Astrocyte (in vitro differentiated cells and primary cell): ENCODE measurements around the gene MYO1E. TPM values are rescaled to one million over a fixed set of nuclear protein-coding genes. Genes with fewer than 3 reads are reported as not detected.
A peak's percentile ranks its signal among the peaks of the same experiment; 100 is the strongest.

ENCODE experiments used
- DNase-seq: peaks from one replicate; pipeline ENCODE4 v3.0.0-alpha.2; 2010; ENCODE audit warnings: low read depth
- FAIRE-seq: peaks from 2 replicates; lab custom pipeline; 2011; peaks lifted over from hg19 to GRCh38; lab: Jason Lieb, UNC
- H2AFZ ChIP-seq: 2 replicates; pipeline ENCODE4 v1.6.0; 2012; ENCODE audit warnings: low read depth, low read length, inconsistent platforms
- H3K27ac ChIP-seq: 2 replicates; pipeline ENCODE4 v1.5.1; 2011; ENCODE audit warnings: low read depth, low read length, inconsistent platforms
- H3K27me3 ChIP-seq: 2 replicates; pipeline ENCODE4 v1.6.0; 2011; ENCODE audit warnings: low read length, inconsistent platforms; ENCODE audit not compliant: insufficient read depth
- H3K36me3 ChIP-seq: 2 replicates; pipeline ENCODE4 v1.5.1; 2011; ENCODE audit warnings: low read length, inconsistent platforms; ENCODE audit not compliant: insufficient read depth
- H3K4me1 ChIP-seq: 2 replicates; pipeline ENCODE4 v1.5.1; 2011; ENCODE audit warnings: low read length, inconsistent platforms; ENCODE audit not compliant: insufficient read depth
- H3K4me2 ChIP-seq: 2 replicates; pipeline ENCODE4 v1.6.0; 2012; ENCODE audit warnings: low read length, inconsistent platforms
- H3K4me3 ChIP-seq: 2 replicates; pipeline ENCODE4 v1.5.1; 2011; ENCODE audit warnings: low read depth, mild to moderate bottlenecking, low read length, inconsistent platforms; ENCODE audit not compliant: insufficient read depth
- H3K79me2 ChIP-seq: 2 replicates; pipeline ENCODE4 v1.6.0; 2012; ENCODE audit warnings: mild to moderate bottlenecking, low read length, inconsistent platforms; ENCODE audit not compliant: insufficient read depth
- H3K9ac ChIP-seq: 2 replicates; pipeline ENCODE4 v1.6.0; 2012; ENCODE audit warnings: mild to moderate bottlenecking, low read length, inconsistent platforms
- H3K9me3 ChIP-seq: 2 replicates; pipeline ENCODE4 v1.5.1; 2012; ENCODE audit warnings: low read depth, mild to moderate bottlenecking, low read length, inconsistent platforms; ENCODE audit not compliant: insufficient read depth
- H4K20me1 ChIP-seq: 2 replicates; pipeline ENCODE4 v1.6.0; 2012; ENCODE audit warnings: low read length, inconsistent platforms; ENCODE audit not compliant: insufficient read depth
- H3K27ac Mint-ChIP-seq: one replicate; pipeline ENCODE4 v1.8.0; 2021; ENCODE audit warnings: mild to moderate bottlenecking, mixed read lengths; ENCODE audit not compliant: unreplicated experiment
- H3K27me3 Mint-ChIP-seq: one replicate; pipeline ENCODE4 v1.8.0; 2021; ENCODE audit warnings: low read depth, mixed read lengths; ENCODE audit not compliant: unreplicated experiment
- H3K36me3 Mint-ChIP-seq: one replicate; pipeline ENCODE4 v1.8.0; 2021; ENCODE audit warnings: low read depth, mixed read lengths; ENCODE audit not compliant: unreplicated experiment
- H3K4me1 Mint-ChIP-seq: one replicate; pipeline ENCODE4 v1.8.0; 2021; ENCODE audit warnings: low read depth, mixed read lengths; ENCODE audit not compliant: unreplicated experiment
- H3K4me3 Mint-ChIP-seq: one replicate; pipeline ENCODE4 v1.8.0; 2021; ENCODE audit warnings: mild to moderate bottlenecking, moderate library complexity, mixed read lengths; ENCODE audit not compliant: unreplicated experiment
- H3K9me3 Mint-ChIP-seq: one replicate; pipeline ENCODE4 v1.8.0; 2021; ENCODE audit warnings: mild to moderate bottlenecking, mixed read lengths; ENCODE audit not compliant: unreplicated experiment
- CTCF ChIP-seq: IDR thresholded peaks from 2 replicates; pipeline ENCODE4 v1.5.1; 2011; ENCODE audit warnings: low read depth, mild to moderate bottlenecking, inconsistent platforms, low read length, moderate library complexity; ENCODE audit not compliant: insufficient read depth
- EZH2 ChIP-seq: IDR thresholded peaks from 2 replicates; pipeline ENCODE4 v1.6.1; 2012; ENCODE audit warnings: mild to moderate bottlenecking, low read length, inconsistent platforms; ENCODE audit not compliant: insufficient read depth
- total RNA-seq: library from RNA; stranded (reverse); gene quantifications from 2 replicates; pipeline ENCODE4 v1.2.1, GENCODE V29; 2021

MYO1E gene
- total RNA-seq, 1 donor from 2014 or later: 227 TPM

DNA sequence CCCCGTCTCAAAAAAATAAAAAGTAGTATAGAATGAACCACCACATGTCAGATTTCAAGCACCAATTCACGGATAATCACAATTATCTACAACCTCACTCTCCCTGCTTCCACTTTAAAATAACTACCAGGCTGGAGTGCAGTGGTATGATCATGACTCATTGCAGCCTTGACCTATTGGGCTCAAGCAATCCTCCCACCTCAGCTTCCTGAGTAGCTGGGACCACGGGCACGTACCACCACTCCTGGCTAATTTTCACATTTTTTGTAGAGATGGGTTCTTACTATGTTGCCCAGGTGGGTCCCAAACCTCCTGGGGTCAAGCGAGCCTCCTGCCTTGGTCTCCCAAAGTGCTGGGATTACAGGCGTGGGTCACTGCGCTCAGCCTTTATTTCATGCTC lies 204.1 kb downstream of the MYO1E start:
- H3K4me1 Mint-ChIP-seq: peaks cover 40% of the 10 kb centered on the region
- H3K36me3 Mint-ChIP-seq: peaks cover 32% of the 10 kb centered on the region
- H3K36me3 ChIP-seq: peaks cover 25% of the 10 kb centered on the region
- H3K9me3 Mint-ChIP-seq: no peaks in the 10 kb centered on the region
- H3K9me3 ChIP-seq: no peaks in the 10 kb centered on the region
- no peaks in the 10 kb centered on the region for H3K27me3 ChIP-seq
- DNase-seq (peak; percentile 69), FAIRE-seq (no peak)
- H3K4me3 Mint-ChIP-seq: no peak overlapping the region
- peak overlapping the region; percentile 97 for H3K27ac Mint-ChIP-seq
- no peak overlapping the region for H2AFZ ChIP-seq
- no peak for TF ChIP-seq CTCF
- no peak for TF ChIP-seq EZH2
- H3K27me3 Mint-ChIP-seq: no peaks in the 10 kb centered on the region
- H3K27ac ChIP-seq: peak overlapping the region; percentile 94
- no peak overlapping the region for H3K4me3 ChIP-seq
- peak overlapping the region; percentile 46 for H3K4me2 ChIP-seq
- H3K4me1 ChIP-seq: peaks cover 41% of the 10 kb centered on the region
- H4K20me1 ChIP-seq: no peaks in the 10 kb centered on the region
- no peaks in the 10 kb centered on the region for H3K79me2 ChIP-seq
- peak overlapping the region; percentile 69 for H3K9ac ChIP-seq

GRCh38 chr15:59166601-59167265 lies 205.9 kb downstream of the MYO1E start:
- Mint-ChIP-seq H3K27me3 (no peaks in the 10 kb centered on the region), H3K27ac (peak overlapping the region; percentile 53), H3K4me1 (peaks cover 40% of the 10 kb centered on the region), H3K36me3 (peaks cover 30% of the 10 kb centered on the region), H3K4me3 (no peak overlapping the region), H3K9me3 (no peaks in the 10 kb centered on the region)
- Histone ChIP-seq H3K4me2 (no peak overlapping the region), H3K27ac (no peak overlapping the region), H3K27me3 (no peaks in the 10 kb centered on the region), H3K79me2 (no peaks in the 10 kb centered on the region), H3K36me3 (peaks cover 17% of the 10 kb centered on the region), H3K4me3 (no peak overlapping the region), H3K4me1 (peaks cover 41% of the 10 kb centered on the region), H4K20me1 (no peaks in the 10 kb centered on the region), H3K9ac (no peak overlapping the region), H2AFZ (no peak overlapping the region), H3K9me3 (no peaks in the 10 kb centered on the region)
- no peak for DNase-seq
- FAIRE-seq: no peak
- no peak for TF ChIP-seq EZH2
- TF ChIP-seq CTCF: no peak

DNA sequence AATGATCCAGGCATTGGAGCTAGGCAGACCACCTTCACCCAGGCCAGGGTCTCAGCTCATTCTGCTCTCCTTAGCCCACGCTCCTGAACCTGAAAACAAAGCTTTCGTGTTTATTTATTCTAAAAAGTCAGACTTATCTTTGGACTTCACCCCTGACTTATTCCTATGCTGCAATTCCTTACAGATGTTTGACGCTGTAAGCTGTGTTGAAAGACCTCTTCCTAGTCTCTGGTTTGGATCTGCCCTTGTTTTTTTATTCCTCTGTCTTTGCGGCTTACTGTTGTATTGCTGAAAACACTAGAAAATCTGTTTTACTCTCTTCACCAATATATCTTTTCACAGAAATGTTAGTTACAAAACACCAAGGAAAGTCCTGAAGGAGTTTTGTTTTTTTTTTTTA lies 206.5 kb downstream of the MYO1E start:
- H3K36me3 ChIP-seq: peaks cover 14% of the 10 kb centered on the region
- peaks cover 27% of the 10 kb centered on the region for H3K36me3 Mint-ChIP-seq
- H3K4me3 ChIP-seq: no peak overlapping the region
- H3K27me3 Mint-ChIP-seq: no peaks in the 10 kb centered on the region
- no peaks in the 10 kb centered on the region for H3K27me3 ChIP-seq
- peak overlapping the region; percentile 53 for H3K27ac Mint-ChIP-seq
- no peaks in the 10 kb centered on the region for H3K9me3 ChIP-seq
- H3K4me3 Mint-ChIP-seq: no peak overlapping the region
- H4K20me1 ChIP-seq: no peaks in the 10 kb centered on the region
- TF ChIP-seq CTCF (no peak), EZH2 (no peak)
- FAIRE-seq (no peak), DNase-seq (no peak)
- H3K4me1 ChIP-seq: peaks cover 41% of the 10 kb centered on the region
- peaks cover 40% of the 10 kb centered on the region for H3K4me1 Mint-ChIP-seq
- H3K27ac ChIP-seq: peak overlapping the region; percentile 12
- H3K9ac ChIP-seq: no peak overlapping the region
- H2AFZ ChIP-seq: no peak overlapping the region
- no peaks in the 10 kb centered on the region for H3K79me2 ChIP-seq
- H3K4me2 ChIP-seq: no peak overlapping the region
- H3K9me3 Mint-ChIP-seq: no peaks in the 10 kb centered on the region
